ENCODE results near the gene UBE2F. TPM values are rescaled to one million over a fixed set of nuclear protein-coding genes. Genes with fewer than 3 reads are reported as not detected.
A peak's percentile ranks its signal among the peaks of the same experiment; 100 is the strongest.
"Not testable (repeated sequence)": the region's sequence is repeated elsewhere in the genome, so short reads cannot be mapped to it uniquely, and the experiment has no call there.

Gene UBE2F
- total RNA-seq, 3 donors from 2014 or later, result 64.2 to 66.2 (median 66.1) TPM

- Mint-ChIP-seq H3K27me3 (ENCODE audit: low read depth) (no peaks in the 10 kb centered on the region), H3K36me3 (ENCODE audit: insufficient read depth) (peaks cover 41% of the 10 kb centered on the region), H3K9me3 (peaks cover 7% of the 10 kb centered on the region), H3K4me1 (ENCODE audit: low read depth) (peaks cover 62% of the 10 kb centered on the region), H3K4me3 (no peak overlapping the region)
- DNase-seq (no peak), ATAC-seq (peak in 1 of 2 donors; percentile 8)
Measured at GRCh38 chr2:238066218-238066617, 99.4 kb downstream of the UBE2F start.

GRCh38 chr2:238066718-238067117 is 99.9 kb downstream of the UBE2F start:
- H3K9me3 Mint-ChIP-seq; DNase-seq; H3K4me3 Mint-ChIP-seq; H3K27me3 Mint-ChIP-seq (ENCODE audit: low read depth): not testable (repeated sequence)
- peak; percentile 51 to 65 for ATAC-seq
- H3K4me1 Mint-ChIP-seq (ENCODE audit: low read depth), result peaks cover 58% of the 10 kb centered on the region
- peaks cover 42% of the 10 kb centered on the region for H3K36me3 Mint-ChIP-seq (ENCODE audit: insufficient read depth)

- ATAC-seq (no peak), DNase-seq (no peak)
- H3K27me3 Mint-ChIP-seq (ENCODE audit: low read depth), result no peaks in the 10 kb centered on the region
- no peak overlapping the region for H3K4me3 Mint-ChIP-seq
- H3K36me3 Mint-ChIP-seq (ENCODE audit: insufficient read depth), result peaks cover 54% of the 10 kb centered on the region
- peaks cover 7% of the 10 kb centered on the region for H3K9me3 Mint-ChIP-seq
- H3K4me1 Mint-ChIP-seq (ENCODE audit: low read depth), result peaks cover 55% of the 10 kb centered on the region
Measured at GRCh38 chr2:238067939-238068338, 101.1 kb downstream of the UBE2F start.

GRCh38 chr2:238069021-238069709 is 102.4 kb downstream of the UBE2F start:
- DNase-seq (no peak), ATAC-seq (no peak)
- Mint-ChIP-seq H3K36me3 (ENCODE audit: insufficient read depth) (peaks cover 58% of the 10 kb centered on the region), H3K4me3 (peak overlapping the region; percentile 19), H3K27me3 (ENCODE audit: low read depth) (no peaks in the 10 kb centered on the region), H3K9me3 (peaks cover 7% of the 10 kb centered on the region), H3K4me1 (ENCODE audit: low read depth) (peaks cover 53% of the 10 kb centered on the region)

- DNase-seq, result no peak
- Mint-ChIP-seq H3K36me3 (ENCODE audit: insufficient read depth) (peaks cover 58% of the 10 kb centered on the region), H3K4me3 (no peak overlapping the region), H3K4me1 (ENCODE audit: low read depth) (peaks cover 50% of the 10 kb centered on the region), H3K27me3 (ENCODE audit: low read depth) (no peaks in the 10 kb centered on the region), H3K9me3 (peaks cover 7% of the 10 kb centered on the region)
- no peak for ATAC-seq
Measured at GRCh38 chr2:238069877-238070276, 103.1 kb downstream of the UBE2F start.

- ATAC-seq (no peak), DNase-seq (no peak)
Measured at GRCh38 chr2:238075397-238075796, 108.6 kb downstream of the UBE2F start.

GRCh38 chr2:238077292-238077691 is 110.5 kb downstream of the UBE2F start:
- Mint-ChIP-seq H3K36me3 (ENCODE audit: insufficient read depth) (peaks cover 49% of the 10 kb centered on the region), H3K27me3 (ENCODE audit: low read depth) (no peaks in the 10 kb centered on the region), H3K9me3 (peaks cover 6% of the 10 kb centered on the region), H3K4me3 (no peak overlapping the region), H3K4me1 (ENCODE audit: low read depth) (peaks cover under 1% of the 10 kb centered on the region)
- DNase-seq (no peak), ATAC-seq (no peak)

More at GRCh38 chr2:238075397-238075796, 108.6 kb downstream of the UBE2F start:
- H3K9me3 Mint-ChIP-seq, result peaks cover 6% of the 10 kb centered on the region
- H3K36me3 Mint-ChIP-seq (ENCODE audit: insufficient read depth), result peaks cover 39% of the 10 kb centered on the region
- H3K4me3 Mint-ChIP-seq, result no peak overlapping the region
- no peaks in the 10 kb centered on the region for H3K27me3 Mint-ChIP-seq (ENCODE audit: low read depth)
- peaks cover 8% of the 10 kb centered on the region for H3K4me1 Mint-ChIP-seq (ENCODE audit: low read depth)

GRCh38 chr2:238079874-238080327 is 113.1 kb downstream of the UBE2F start:
- Mint-ChIP-seq H3K4me1 (ENCODE audit: low read depth) (no peaks in the 10 kb centered on the region), H3K9me3 (peaks cover 6% of the 10 kb centered on the region), H3K27me3 (ENCODE audit: low read depth) (no peaks in the 10 kb centered on the region), H3K4me3 (no peak overlapping the region), H3K36me3 (ENCODE audit: insufficient read depth) (peaks cover 46% of the 10 kb centered on the region)
- no peak for ATAC-seq
- DNase-seq, result no peak

GRCh38 chr2:238080518-238080917 is 113.7 kb downstream of the UBE2F start:
- Mint-ChIP-seq H3K27me3 (ENCODE audit: low read depth) (no peaks in the 10 kb centered on the region), H3K36me3 (ENCODE audit: insufficient read depth) (peaks cover 46% of the 10 kb centered on the region), H3K9me3 (peaks cover 6% of the 10 kb centered on the region), H3K4me1 (ENCODE audit: low read depth) (no peaks in the 10 kb centered on the region), H3K4me3 (no peak overlapping the region)
- DNase-seq (no peak), ATAC-seq (no peak)

GRCh38 chr2:238081150-238081549 is 114.3 kb downstream of the UBE2F start:
- peaks cover 49% of the 10 kb centered on the region for H3K36me3 Mint-ChIP-seq (ENCODE audit: insufficient read depth)
- no peak for ATAC-seq
- no peak overlapping the region for H3K4me3 Mint-ChIP-seq
- H3K27me3 Mint-ChIP-seq (ENCODE audit: low read depth), result no peaks in the 10 kb centered on the region
- H3K9me3 Mint-ChIP-seq, result peaks cover 6% of the 10 kb centered on the region
- no peaks in the 10 kb centered on the region for H3K4me1 Mint-ChIP-seq (ENCODE audit: low read depth)
- DNase-seq, result no peak

GRCh38 chr2:238081561-238081960 is 114.7 kb downstream of the UBE2F start:
- Mint-ChIP-seq H3K4me3 (no peak overlapping the region), H3K27me3 (ENCODE audit: low read depth) (no peaks in the 10 kb centered on the region), H3K36me3 (ENCODE audit: insufficient read depth) (peaks cover 48% of the 10 kb centered on the region), H3K4me1 (ENCODE audit: low read depth) (no peaks in the 10 kb centered on the region), H3K9me3 (peaks cover 6% of the 10 kb centered on the region)
- ATAC-seq (no peak), DNase-seq (no peak)

- no peak for DNase-seq
- ATAC-seq, result no peak
- no peak overlapping the region for H3K4me3 Mint-ChIP-seq
- no peaks in the 10 kb centered on the region for H3K27me3 Mint-ChIP-seq (ENCODE audit: low read depth)
- H3K9me3 Mint-ChIP-seq, result peaks cover 3% of the 10 kb centered on the region
- peaks cover 2% of the 10 kb centered on the region for H3K4me1 Mint-ChIP-seq (ENCODE audit: low read depth)
- peaks cover 44% of the 10 kb centered on the region for H3K36me3 Mint-ChIP-seq (ENCODE audit: insufficient read depth)
Measured at GRCh38 chr2:238082151-238082550, 115.3 kb downstream of the UBE2F start.

- no peak overlapping the region for H3K4me3 Mint-ChIP-seq
- no peak for ATAC-seq
- H3K27me3 Mint-ChIP-seq (ENCODE audit: low read depth), result no peaks in the 10 kb centered on the region
Measured at GRCh38 chr2:238082827-238083226, 116.0 kb downstream of the UBE2F start.

GRCh38 chr2:238083919-238084318 is 117.1 kb downstream of the UBE2F start:
- Mint-ChIP-seq H3K4me1 (ENCODE audit: low read depth) (peaks cover 5% of the 10 kb centered on the region), H3K36me3 (ENCODE audit: insufficient read depth) (peaks cover 50% of the 10 kb centered on the region), H3K27me3 (ENCODE audit: low read depth) (no peaks in the 10 kb centered on the region), H3K9me3 (peaks cover 3% of the 10 kb centered on the region), H3K4me3 (no peak overlapping the region)
- no peak for DNase-seq
- no peak for ATAC-seq

More at GRCh38 chr2:238082827-238083226, 116.0 kb downstream of the UBE2F start:
- Mint-ChIP-seq H3K9me3 (peaks cover 3% of the 10 kb centered on the region), H3K4me1 (ENCODE audit: low read depth) (peaks cover 5% of the 10 kb centered on the region), H3K36me3 (ENCODE audit: insufficient read depth) (peaks cover 47% of the 10 kb centered on the region)
- DNase-seq, result no peak

- Mint-ChIP-seq H3K9me3 (peaks cover 3% of the 10 kb centered on the region), H3K27me3 (ENCODE audit: low read depth) (no peaks in the 10 kb centered on the region), H3K36me3 (ENCODE audit: insufficient read depth) (peaks cover 52% of the 10 kb centered on the region), H3K4me1 (ENCODE audit: low read depth) (peaks cover 5% of the 10 kb centered on the region), H3K4me3 (no peak overlapping the region)
- ATAC-seq (no peak), DNase-seq (no peak)
Measured at GRCh38 chr2:238084761-238085160, 117.9 kb downstream of the UBE2F start.

Data from activated T-cell treated with anti-CD3 and anti-CD28 coated beads, Interleukin-2, amount 50 U/mL, for 4 hours (primary cell).